IPS-18a (cell line): ENCODE measurements around the gene ATP6V1G1.
"Not testable (repeated sequence)": the region's sequence is repeated elsewhere in the genome, so short reads cannot be mapped to it uniquely, and the experiment has no call there.

ENCODE experiments used
- H3K27ac ChIP-seq: one replicate; pipeline ENCODE4 v1.5.1; 2013; ENCODE audit warnings: low read length
- H3K27me3 ChIP-seq: one replicate; pipeline ENCODE4 v1.6.1; 2013; ENCODE audit warnings: mild to moderate bottlenecking, low read length; ENCODE audit not compliant: control insufficient read depth, insufficient read depth
- H3K36me3 ChIP-seq: one replicate; pipeline ENCODE4 v1.6.1; 2013; ENCODE audit warnings: low read depth, low read length; ENCODE audit not compliant: control insufficient read depth
- H3K4me1 ChIP-seq: one replicate; pipeline ENCODE4 v1.6.1; 2013; ENCODE audit warnings: low read depth, low read length; ENCODE audit not compliant: control insufficient read depth
- H3K4me3 ChIP-seq: one replicate; pipeline ENCODE4 v1.5.1; 2013; ENCODE audit warnings: low read length
- H3K9ac ChIP-seq: one replicate; pipeline ENCODE4 v1.6.1; 2013; ENCODE audit warnings: mild to moderate bottlenecking, low read length, moderate library complexity
- H3K9me3 ChIP-seq: one replicate; pipeline ENCODE4 v1.6.1; 2013; ENCODE audit warnings: low read depth, low read length; ENCODE audit not compliant: control insufficient read depth

ATP6V1G1 gene

DNA sequence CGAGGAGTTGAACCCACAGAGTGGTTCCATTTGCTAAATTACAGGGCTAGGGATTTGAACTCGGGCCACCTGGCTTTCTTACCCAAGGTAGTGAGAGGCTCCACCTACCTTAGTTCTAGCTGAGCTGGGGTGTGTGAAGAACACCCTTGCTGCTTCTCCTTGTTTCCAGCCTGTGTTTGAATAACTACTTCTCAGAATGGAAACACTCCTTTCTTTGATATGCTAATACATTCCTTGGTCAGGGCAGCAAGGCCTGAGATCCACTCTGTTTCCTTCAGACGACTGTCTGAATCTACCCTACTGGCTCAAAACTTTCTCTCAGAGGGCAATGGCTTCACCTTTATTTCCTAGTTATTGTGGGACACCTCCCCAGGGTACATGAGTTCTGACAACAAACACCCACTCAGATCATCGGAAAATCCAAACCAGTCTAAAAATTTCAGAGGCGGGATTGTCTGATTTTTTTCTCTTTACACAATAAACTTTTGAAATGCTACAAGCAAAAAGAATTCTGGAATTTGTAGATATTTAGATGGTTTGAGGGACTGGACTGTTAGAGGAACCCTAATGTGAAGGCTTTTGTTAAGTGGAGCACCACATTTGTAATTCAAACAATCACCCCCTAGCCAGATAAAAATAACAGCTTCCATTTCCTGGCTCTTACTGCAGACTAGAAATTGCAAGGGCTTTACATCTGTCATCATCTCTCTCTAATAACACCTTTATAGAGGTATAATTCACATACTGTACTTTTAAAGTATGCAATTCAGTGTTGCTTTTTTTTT is 4.0 kb upstream of the ATP6V1G1 start:
- Histone ChIP-seq H3K4me3 (peak overlapping the region; percentile 11), H3K9me3 (no peaks in the 10 kb centered on the region), H3K36me3 (no peaks in the 10 kb centered on the region), H3K27me3 (no peaks in the 10 kb centered on the region), H3K4me1 (peaks cover 8% of the 10 kb centered on the region), H3K9ac (peak overlapping the region; percentile 14), H3K27ac (peak overlapping the region; percentile 34)

DNA sequence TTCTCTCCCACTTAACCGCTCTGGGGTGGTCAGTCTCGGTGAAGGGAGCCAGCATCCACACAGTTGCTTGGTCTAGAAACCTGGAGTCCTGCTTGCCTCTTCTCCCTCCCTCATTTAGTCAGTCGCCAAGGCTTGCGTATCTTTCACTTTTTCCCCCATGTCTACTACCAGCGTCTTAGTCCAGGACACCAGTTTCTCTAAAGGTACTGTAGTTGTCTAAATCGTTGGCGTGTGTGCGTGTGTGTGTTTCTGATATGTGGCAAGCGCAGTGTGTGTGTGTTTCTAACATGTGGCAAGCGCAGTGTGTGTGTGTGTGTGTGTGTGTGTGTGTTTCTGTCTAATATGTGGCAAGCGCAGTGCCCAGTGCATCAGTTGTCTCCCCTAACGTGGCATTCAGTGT is 641 bp downstream of the ATP6V1G1 start:
- Histone ChIP-seq H3K27ac (peak overlapping the region; percentile 85), H3K4me1 (peaks cover 16% of the 10 kb centered on the region), H3K9ac (peak overlapping the region; percentile 93), H3K36me3 (peaks cover 14% of the 10 kb centered on the region), H3K9me3 (no peaks in the 10 kb centered on the region), H3K27me3 (no peaks in the 10 kb centered on the region), H3K4me3 (peak overlapping the region; percentile 92)

DNA sequence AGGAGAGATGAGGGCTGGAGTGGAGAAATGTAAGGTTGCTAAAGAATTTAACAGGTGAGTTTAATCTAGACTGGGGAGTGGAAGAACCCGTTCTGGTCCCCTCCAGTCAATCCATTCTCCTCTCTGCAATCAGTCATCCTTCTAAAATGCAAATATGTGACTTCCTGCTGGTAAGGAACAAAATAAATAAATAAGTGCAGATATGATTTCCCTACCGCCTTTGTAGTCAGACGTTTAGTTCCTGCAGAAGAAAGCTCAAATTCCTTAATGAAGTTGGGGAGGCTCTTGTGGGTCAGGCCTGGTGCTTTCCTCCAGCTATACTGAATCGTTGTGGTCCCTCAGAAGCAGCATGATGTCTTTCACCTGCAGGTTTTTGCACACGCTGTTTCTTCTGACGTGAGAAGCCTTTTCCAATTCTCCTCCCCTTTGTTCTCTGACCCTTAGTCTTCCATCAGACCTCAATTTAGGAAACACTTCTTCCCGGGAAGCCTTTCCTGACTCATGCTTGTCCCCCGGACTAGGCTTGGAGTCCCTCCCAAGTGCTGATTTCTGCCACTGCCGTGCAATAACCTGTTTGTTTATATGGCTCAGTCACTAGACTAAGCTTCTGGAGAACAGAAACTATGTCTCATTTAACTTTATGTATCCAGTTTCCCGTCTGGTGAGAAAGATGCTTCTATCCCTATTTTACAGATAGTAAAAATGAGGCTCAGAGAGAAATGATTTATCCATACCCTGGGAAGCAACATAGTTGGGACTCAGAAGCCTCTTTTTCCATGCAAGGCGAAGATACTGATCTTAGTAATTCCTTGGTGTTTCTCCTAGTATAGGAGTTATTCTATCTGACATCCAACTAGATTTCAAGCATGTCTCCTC is 1.3 kb downstream of the ATP6V1G1 start:
- Histone ChIP-seq H3K4me3 (peak overlapping the region; percentile 92), H3K9me3 (no peaks in the 10 kb centered on the region), H3K4me1 (peaks cover 14% of the 10 kb centered on the region), H3K27me3 (no peaks in the 10 kb centered on the region), H3K27ac (no peak overlapping the region), H3K36me3 (peaks cover 21% of the 10 kb centered on the region), H3K9ac (peak overlapping the region; percentile 93)

GRCh38 chr9:114590328-114590727 is 2.8 kb downstream of the ATP6V1G1 start:
- Histone ChIP-seq H3K36me3 (peaks cover 28% of the 10 kb centered on the region), H3K9ac (no peak overlapping the region), H3K4me1 (peaks cover 14% of the 10 kb centered on the region), H3K27ac (no peak overlapping the region), H3K4me3 (no peak overlapping the region), H3K9me3 (no peaks in the 10 kb centered on the region), H3K27me3 (no peaks in the 10 kb centered on the region)

GRCh38 chr9:114591291-114591787 is 3.8 kb downstream of the ATP6V1G1 start:
- H3K27ac ChIP-seq: no peak overlapping the region
- H3K4me1 ChIP-seq: peaks cover 14% of the 10 kb centered on the region
- H3K27me3 ChIP-seq: no peaks in the 10 kb centered on the region
- H3K36me3 ChIP-seq: peaks cover 32% of the 10 kb centered on the region
- H3K9me3 ChIP-seq: no peaks in the 10 kb centered on the region
- H3K4me3 ChIP-seq: no peak overlapping the region
- no peak overlapping the region for H3K9ac ChIP-seq

DNA sequence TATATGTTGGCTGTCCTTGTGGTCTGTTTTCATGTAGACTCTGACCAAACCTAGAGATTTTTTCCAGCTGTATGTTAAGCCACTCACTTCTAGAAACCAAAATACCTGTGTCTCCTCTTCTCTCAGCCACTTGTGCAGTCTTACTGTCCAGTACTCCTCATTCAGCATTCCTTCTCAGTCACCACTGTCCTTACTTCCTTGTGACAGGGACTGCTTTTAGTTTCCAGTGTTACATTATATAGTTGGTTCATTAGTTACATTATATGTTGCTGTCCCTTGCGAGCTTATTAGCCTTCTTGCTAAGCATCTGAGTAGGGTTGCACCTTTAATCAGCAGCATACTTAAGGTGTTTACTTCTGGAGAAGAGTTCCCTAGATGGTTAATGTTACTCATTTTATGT is 4.3 kb downstream of the ATP6V1G1 start:
- no peak overlapping the region for H3K27ac ChIP-seq
- no peak overlapping the region for H3K4me3 ChIP-seq
- no peaks in the 10 kb centered on the region for H3K9me3 ChIP-seq
- peaks cover 35% of the 10 kb centered on the region for H3K36me3 ChIP-seq
- no peak overlapping the region for H3K9ac ChIP-seq
- H3K4me1 ChIP-seq: peaks cover 14% of the 10 kb centered on the region
- no peaks in the 10 kb centered on the region for H3K27me3 ChIP-seq

DNA sequence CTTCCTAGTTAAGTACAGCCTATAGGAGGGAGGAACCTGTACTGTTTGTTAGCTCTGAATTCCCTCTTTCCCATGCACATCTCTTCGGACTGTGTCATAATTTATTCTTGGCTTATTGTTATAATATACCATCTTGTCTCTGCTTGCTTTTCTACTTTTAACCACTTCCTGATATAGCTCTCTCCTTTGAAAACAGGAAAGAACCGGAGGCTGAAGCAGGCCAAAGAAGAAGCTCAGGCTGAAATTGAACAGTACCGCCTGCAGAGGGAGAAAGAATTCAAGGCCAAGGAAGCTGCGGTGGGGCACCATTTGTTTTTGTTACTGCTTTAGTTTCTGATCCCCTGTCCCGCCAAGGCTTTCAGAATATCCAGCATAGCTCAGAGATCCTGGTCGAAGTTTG is 4.8 kb downstream of the ATP6V1G1 start:
- Histone ChIP-seq H3K4me1 (peaks cover 10% of the 10 kb centered on the region), H3K9ac (no peak overlapping the region), H3K27me3 (no peaks in the 10 kb centered on the region), H3K36me3 (peaks cover 37% of the 10 kb centered on the region), H3K27ac (no peak overlapping the region), H3K9me3 (no peaks in the 10 kb centered on the region), H3K4me3 (no peak overlapping the region)

DNA sequence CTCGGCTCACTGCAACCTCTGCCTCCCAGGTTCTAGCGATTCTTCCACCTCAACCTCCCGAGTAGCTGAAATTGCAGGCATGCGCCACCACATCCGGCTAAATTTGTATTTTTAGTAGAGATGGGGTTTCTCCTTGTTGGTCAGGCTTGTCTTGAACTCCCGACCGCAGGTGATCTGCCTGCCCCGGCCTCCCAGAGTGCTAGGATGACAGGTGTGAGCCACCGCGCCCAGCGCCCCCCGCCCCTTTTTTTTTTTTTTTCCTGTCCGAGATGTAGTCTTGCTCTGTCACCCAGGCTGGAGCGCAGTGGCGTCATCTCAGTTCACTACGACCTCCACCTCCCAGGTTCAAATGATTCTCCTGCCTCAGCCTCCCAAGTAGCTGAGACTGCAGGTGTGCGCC is 6.6 kb downstream of the ATP6V1G1 start:
- H3K27ac ChIP-seq: no peak overlapping the region
- no peaks in the 10 kb centered on the region for H3K9me3 ChIP-seq
- H3K9ac ChIP-seq: no peak overlapping the region
- H3K4me3 ChIP-seq: no peak overlapping the region
- peaks cover 4% of the 10 kb centered on the region for H3K4me1 ChIP-seq
- H3K36me3 ChIP-seq: peaks cover 55% of the 10 kb centered on the region
- no peaks in the 10 kb centered on the region for H3K27me3 ChIP-seq

DNA sequence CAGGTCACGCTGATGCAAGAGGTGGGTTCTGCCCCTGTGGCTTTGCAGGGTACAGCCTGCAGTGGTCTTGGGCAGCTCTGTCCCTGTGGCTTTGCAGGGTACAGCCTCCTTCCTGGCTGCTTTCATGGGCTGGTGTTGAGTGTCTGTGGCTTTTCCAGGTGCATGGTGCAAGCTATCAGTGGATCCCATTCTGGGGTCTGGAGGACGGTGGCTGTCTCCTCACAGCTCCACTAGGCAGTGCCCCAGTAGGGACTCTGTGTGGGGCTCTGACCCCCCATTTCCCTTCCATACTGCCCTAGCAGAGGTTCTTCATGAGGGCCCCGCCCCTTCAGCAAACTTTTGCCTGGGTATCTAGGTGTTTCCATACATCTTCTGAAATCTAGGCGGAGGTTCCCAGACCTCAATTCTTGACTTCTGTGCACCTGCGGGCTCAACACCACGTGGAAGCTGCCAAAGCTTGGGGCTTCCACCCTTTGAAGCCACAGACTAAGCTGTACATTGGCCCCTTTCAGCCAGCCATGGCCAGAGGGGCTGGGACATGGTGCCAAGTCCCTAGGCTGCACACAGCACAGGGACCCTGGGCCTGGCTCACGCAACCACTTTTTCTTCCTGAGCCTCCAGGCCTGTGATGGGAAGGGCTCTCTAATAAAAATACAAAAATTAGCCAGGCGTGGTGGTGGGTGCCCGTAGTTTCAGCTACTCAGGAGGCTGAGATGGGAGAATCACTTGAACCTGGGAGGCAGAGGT is 13.1 kb downstream of the ATP6V1G1 start:
- not testable (repeated sequence) for H3K27me3 ChIP-seq, H3K9ac ChIP-seq, H3K9me3 ChIP-seq, H3K4me1 ChIP-seq, H3K4me3 ChIP-seq, H3K27ac ChIP-seq
- H3K36me3 ChIP-seq: peaks cover 31% of the 10 kb centered on the region

DNA sequence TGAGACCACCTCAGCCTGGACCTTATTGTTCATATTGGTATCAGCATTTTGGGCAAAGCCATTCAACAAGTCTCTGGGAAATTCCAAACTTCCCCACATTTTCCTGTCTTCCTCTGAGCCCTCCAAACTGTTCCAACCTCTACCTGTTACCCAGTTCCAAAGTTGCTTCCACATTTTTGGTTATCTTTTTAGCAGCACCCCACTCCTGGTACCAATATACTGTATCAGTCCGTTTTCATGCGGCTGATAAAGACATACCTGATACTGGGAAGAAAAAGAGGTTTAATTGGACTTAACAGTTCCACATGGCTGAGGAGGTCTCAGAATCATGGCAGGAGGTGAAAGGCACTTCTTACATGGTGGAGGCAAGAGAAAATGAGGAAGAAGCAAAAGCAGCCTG is 14.2 kb downstream of the ATP6V1G1 start:
- H3K36me3 ChIP-seq: peaks cover 27% of the 10 kb centered on the region
- not testable (repeated sequence) for H3K4me3 ChIP-seq

GRCh38 chr9:114602620-114603019 is 15.1 kb downstream of the ATP6V1G1 start:
- H3K27ac ChIP-seq: no peak overlapping the region
- no peak overlapping the region for H3K9ac ChIP-seq
- peaks cover 23% of the 10 kb centered on the region for H3K36me3 ChIP-seq
- H3K9me3 ChIP-seq: no peaks in the 10 kb centered on the region
- H3K4me1 ChIP-seq: no peaks in the 10 kb centered on the region
- no peaks in the 10 kb centered on the region for H3K27me3 ChIP-seq
- no peak overlapping the region for H3K4me3 ChIP-seq

More for the DNA sequence above, 14.2 kb downstream of the ATP6V1G1 start:
- H3K27ac ChIP-seq, H3K9ac ChIP-seq, H3K4me1 ChIP-seq, H3K27me3 ChIP-seq, H3K9me3 ChIP-seq: not testable (repeated sequence)
